Stimulated activated CD4-positive, alpha-beta T cell treated with anti-CD3 and anti-CD28 coated beads, Interleukin-12 subunit alpha, Interleukin-12 subunit beta, amount 100 ng/mL, for 48 hours (primary cell): ENCODE measurements around the gene POP7.
"Not testable (repeated sequence)": the region's sequence is repeated elsewhere in the genome, so short reads cannot be mapped to it uniquely, and the experiment has no call there.

Experiments used
- DNase-seq, 3 donors: peaks; one replicate each; pipeline ENCODE4 v3.0.0-alpha.2; 2020; ENCODE audit warnings: low read depth in 2 of 3, low spot score in 1 of 3

POP7 gene

DNA sequence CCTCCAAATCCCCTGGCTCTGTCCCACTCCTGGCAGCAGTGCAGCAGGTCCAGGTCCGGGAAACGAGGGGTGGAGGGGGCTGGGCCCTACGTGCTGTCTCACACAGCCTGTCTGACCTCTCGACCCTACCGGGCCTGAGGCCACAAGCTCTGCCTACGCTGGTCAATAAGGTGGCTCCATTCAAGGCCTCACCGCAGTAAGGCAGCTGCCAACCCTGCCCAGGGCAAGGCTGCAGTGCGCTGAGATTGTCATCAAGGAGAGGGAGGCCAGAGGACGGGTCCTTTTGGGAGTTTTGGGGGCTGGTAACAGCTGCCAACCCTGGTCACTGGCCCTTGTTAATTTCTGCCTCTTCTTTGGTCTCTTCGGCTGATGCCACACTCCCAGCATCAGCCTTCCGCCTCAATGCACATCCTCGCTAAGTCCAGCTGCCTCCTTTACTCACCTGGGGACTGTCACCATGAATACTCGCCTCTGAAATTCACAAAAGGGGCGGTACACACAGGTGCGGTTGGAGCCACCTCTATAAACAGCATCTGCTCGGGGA is 17.9 kb downstream of the POP7 start:
- DNase-seq, result no peak

GRCh38 chr7:100724364-100724763 is 18.4 kb downstream of the POP7 start:
- not testable (repeated sequence) for DNase-seq

- DNase-seq, result no peak
These were observed 21.3 kb downstream of the POP7 start for GRCh38 chr7:100726996-100727761.

DNA sequence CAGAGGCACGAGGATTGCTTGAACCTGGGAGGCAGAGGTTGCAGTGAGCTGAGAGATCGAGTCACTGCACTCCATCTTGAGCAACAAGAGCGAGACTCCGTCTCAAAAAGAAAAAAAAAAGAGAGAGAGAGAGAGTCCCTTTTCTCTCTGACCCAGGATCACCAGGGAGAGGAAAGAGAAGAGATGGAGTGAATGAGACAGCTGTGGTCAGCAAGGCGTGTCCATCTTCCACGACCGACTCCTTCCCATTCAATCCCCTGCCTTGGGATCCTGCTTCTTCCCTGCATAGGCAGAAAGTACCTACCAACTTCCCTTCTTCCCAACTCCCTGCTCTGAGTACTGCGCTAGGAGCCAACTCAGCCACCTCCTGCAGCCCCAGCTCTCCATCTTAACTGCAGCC is 22.3 kb downstream of the POP7 start:
- DNase-seq, result no peak

DNA sequence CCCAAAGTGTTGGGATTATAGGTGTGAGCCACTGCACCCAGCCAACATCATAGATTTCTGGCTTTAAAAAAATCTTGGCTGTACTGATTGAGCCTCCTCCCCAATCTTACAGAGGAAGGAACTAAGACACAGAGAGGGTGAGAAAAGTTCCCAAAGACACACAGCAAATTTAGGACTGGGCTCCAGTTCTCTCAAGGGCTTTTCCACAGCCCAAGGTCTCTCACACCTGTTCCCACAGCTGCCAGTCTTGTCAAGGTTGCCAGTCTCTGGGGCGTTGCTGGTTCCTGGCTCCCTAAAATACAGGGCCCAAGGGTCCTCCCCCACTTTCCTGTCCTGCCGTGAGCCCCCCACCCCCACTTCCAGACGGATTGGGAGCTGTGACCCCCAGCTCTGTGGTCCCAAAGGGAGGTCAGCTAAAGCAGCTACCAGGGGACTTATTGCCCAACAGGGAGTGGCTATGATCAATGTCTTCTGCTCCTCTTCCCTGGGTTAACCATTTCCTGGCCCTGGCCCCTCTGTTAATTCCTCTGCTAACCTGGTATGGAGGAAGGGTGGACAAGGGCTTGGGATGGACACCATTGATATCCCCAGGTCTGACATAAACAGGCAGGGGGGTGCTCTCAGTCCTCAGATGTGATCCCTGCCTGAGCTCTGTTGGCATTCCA is 24.3 kb downstream of the POP7 start:
- DNase-seq, result no peak

DNA sequence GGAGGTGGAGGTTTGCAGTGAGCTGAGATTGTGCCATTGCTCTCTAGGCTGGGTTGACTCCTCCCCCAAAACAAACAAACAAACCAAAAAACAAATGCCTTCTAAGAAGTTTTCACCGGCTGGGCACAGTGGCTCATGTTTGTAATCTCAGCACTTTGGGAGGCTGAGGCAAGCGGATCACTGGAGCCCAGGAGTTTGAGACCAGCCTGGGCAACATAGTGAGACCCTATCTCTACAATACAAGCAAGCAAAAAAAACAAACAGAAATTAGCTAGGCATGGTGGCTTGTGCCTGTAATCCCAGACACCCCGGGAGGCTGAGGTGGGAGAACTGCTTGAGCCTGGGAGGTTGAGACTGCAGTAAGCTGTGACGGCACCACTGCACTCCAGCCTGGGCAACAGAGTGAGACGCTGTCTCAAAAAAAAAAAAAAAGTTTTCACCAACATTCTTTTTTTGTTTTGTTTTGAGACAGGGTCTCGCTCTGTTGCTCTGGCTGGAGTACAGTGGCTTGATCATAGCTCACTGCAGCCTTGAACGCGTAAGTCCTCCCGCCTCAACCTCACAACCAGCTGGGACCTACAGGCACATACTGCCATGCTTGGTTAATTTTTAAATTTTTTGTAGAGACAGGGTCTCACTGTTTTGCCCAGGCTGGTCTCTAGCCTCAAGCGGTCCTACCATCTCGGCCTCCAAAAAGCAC is 26.2 kb downstream of the POP7 start:
- DNase-seq, result no peak

DNA sequence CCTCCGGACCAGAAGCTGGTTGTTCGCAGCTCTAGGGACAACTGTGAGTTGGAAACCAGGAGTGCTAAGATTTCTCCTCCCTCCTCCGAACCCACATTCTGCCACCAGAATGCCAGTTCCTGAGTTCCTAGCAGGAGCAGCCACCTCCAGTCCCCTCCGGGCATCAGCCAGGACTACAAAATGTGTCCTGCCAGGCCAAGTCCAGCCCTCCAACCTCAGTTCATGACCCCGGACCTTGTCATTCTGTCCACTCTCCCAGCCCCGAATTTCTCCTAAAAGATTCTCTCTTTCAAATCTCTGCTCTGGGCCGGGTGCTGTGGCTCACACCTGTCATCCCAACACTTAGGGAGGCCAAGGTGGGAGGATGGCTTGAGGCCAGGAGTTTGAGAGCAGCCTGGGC is 29.8 kb downstream of the POP7 start:
- no peak for DNase-seq

DNA sequence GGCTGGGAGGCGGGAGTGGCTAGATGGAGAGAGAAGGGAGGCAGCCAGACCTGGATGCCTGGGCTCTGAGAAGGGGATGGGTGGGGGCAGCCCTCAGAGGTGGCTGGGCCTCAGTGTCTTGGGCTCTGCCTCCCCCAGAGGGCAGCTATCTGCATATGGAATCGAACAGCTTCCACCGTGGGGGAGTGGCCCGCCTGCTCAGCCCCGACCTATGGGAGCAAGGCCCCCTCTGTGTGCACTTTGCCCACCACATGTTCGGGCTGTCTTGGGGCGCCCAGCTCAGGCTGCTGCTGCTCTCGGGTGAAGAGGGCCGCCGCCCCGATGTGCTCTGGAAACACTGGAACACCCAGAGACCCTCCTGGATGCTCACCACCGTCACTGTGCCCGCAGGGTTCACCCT is 30.8 kb downstream of the POP7 start:
- no peak for DNase-seq

- DNase-seq, result no peak
These were observed 34.0 kb downstream of the POP7 start for GRCh38 chr7:100739934-100740333.

GRCh38 chr7:100744605-100745004 is 38.7 kb downstream of the POP7 start:
- no peak for DNase-seq

GRCh38 chr7:100745184-100745583 is 39.3 kb downstream of the POP7 start:
- peak in 1 of 3 donors; percentile 3 for DNase-seq

GRCh38 chr7:100752994-100753393 is 47.1 kb downstream of the POP7 start:
- no peak for DNase-seq

DNA sequence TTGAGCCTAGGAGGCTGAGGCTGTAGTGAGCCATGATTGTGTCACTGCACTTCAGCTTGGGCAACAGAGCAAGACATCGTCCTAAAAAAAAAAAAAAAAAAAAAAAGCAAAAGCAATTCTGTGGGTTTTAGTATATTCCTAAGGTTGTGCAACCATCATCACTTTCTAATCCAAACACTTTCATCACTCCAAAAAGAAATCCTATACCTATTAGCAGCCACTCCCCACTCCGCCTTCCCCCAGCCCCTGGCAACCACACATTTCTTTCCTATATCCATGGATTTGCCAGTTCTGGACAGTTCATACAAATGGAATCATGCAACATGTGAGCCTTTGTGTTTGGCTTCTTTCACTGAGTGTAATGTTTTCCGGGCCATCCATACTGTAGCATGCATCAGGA is 47.8 kb downstream of the POP7 start:
- DNase-seq, result no peak
